Measurements from ENCODE around the gene TEAD1.

The TEAD1 gene

GRCh38 chr11:12859872-12860657 is 185.8 kb downstream of the TEAD1 start:
- in situ Hi-C loops (cut with HindIII; ENCODE audit: low sequenced_read_pairs): no loop called here
- TF ChIP-seq, protein P1, sequence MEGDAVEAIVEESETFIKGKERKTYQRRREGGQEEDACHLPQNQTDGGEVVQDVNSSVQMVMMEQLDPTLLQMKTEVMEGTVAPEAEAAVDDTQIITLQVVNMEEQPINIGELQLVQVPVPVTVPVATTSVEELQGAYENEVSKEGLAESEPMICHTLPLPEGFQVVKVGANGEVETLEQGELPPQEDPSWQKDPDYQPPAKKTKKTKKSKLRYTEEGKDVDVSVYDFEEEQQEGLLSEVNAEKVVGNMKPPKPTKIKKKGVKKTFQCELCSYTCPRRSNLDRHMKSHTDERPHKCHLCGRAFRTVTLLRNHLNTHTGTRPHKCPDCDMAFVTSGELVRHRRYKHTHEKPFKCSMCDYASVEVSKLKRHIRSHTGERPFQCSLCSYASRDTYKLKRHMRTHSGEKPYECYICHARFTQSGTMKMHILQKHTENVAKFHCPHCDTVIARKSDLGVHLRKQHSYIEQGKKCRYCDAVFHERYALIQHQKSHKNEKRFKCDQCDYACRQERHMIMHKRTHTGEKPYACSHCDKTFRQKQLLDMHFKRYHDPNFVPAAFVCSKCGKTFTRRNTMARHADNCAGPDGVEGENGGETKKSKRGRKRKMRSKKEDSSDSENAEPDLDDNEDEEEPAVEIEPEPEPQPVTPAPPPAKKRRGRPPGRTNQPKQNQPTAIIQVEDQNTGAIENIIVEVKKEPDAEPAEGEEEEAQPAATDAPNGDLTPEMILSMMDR (IDR thresholded peaks at IDR 0.05; ENCODE audit: low read depth, low read length): no peak
- no peak for DNase-seq (ENCODE audit: low read depth, low spot score)
- no peak overlapping the region for H3K4me3 ChIP-seq (ENCODE audit: low read depth, low read length)

DNA sequence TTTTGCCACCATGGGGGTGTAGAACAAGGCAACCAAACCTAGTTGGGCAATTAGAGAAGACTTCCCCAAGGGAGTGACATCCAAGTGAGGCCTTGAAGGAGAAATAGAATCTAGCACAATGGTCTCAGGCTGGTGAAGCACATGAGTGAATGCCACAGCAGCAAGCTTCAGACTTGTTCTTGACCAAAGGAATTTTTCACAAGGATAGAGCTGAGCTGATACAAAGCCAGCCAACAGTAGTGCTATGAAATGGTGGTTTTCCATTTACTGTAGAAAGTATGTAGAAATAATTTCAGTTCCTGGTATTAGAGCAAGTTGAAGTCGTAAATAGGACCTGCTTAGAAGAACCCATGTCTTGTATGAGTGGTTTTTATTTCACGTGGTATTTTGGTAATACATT is 186.6 kb downstream of the TEAD1 start:
- DNase-seq (ENCODE audit: low read depth, low spot score): peak; percentile 54
- TF ChIP-seq, protein P1 (IDR thresholded peaks at IDR 0.05; ENCODE audit: low read depth, low read length): no peak
- H3K4me3 ChIP-seq (ENCODE audit: low read depth, low read length): no peak overlapping the region
- in situ Hi-C loops (cut with HindIII; ENCODE audit: low sequenced_read_pairs): no loop called here

DNA sequence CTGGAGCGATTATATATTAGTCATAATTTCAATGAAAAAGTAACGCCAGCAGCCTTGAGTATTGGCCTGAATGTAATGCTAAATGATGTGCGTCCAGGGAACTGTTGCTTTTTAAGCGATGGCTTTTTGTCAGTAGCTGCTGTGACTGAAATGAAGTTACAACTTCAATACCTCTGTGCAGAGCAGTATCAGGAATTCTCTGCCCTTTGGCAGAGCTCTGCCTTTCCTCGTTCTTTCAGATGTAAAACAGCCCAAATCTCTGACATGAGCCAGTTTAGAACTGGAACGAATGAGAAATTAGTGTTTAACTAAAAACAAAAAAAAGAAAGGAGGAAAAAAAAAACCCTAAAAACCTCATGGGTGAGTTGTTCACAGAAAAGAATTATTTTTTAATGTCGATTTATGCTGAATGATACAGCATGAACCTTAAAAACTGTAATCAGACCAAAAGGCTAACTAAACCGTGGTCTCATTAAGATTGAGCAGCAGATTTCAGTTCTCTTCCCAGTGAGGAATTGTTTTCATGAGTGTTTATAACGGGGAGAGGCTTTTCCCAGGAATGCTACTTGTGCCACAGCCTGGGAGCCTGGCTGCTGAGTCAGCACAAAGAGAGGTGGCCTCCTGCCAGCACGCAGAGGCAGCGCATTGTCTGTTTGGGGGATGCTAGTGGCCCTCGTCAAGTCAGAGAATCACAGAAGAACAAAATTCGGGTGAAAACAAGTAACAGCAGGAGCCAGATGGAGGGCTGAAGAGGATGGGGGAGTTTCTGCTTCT is 188.7 kb downstream of the TEAD1 start:
- DNase-seq (ENCODE audit: low read depth, low spot score): peak; percentile 89

GRCh38 chr11:12863605-12864121 is 189.4 kb downstream of the TEAD1 start:
- no peak overlapping the region for H3K4me3 ChIP-seq (ENCODE audit: low read depth, low read length)
- in situ Hi-C loops (cut with HindIII; ENCODE audit: low sequenced_read_pairs): no loop called here
- no peak for DNase-seq (ENCODE audit: low read depth, low spot score)
- TF ChIP-seq, protein P1 (IDR thresholded peaks at IDR 0.05; ENCODE audit: low read depth, low read length): no peak

More for the DNA sequence above, 188.7 kb downstream of the TEAD1 start:
- TF ChIP-seq, protein P1 (IDR thresholded peaks at IDR 0.05; ENCODE audit: low read depth, low read length): no peak
- no peak overlapping the region for H3K4me3 ChIP-seq (ENCODE audit: low read depth, low read length)
- in situ Hi-C loops (cut with HindIII; ENCODE audit: low sequenced_read_pairs): no loop called here

DNA sequence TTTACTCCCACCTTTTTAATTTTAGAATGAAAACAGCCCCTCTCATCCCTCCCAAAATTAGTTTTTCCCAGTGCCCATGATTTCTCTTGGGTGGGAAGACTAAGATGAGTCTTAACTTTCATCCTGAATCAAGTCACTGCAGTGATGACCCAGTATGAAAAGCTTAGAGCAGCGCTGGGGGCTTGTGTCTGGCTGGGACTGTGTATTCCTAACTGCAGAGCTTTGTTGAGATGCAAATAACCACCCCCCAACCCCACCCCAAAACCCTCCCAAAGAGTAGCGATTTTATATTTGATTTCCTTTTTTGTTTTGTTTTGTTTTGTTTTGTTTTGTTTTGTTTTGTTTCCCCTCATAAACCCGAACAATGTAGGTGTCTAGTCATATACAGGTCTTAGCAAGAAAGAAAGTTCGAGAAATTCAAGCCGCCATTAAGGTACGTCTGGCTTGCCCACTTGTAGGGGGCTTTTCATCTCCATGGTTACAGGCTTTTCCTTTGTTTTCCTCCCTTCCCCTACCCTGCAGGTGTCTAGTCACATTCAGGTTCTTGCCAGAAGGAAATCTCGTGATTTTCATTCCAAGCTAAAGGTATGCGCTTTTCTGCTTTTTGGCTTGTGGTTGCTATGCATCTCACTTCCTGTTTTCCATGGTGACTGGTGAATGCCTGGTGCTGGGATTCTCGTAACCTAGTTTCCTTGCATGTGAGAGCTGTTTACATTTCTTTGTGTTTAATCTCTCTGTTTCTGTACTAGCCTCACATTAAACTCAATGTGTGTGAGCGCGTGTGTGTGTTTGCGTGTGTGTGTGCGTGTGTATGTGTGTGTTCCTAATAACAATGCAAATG is 190.3 kb downstream of the TEAD1 start:
- H3K4me3 ChIP-seq (ENCODE audit: low read depth, low read length): no peak overlapping the region
- peak; percentile 89 for DNase-seq (ENCODE audit: low read depth, low spot score)
- in situ Hi-C loops (cut with HindIII; ENCODE audit: low sequenced_read_pairs): no loop called here
- TF ChIP-seq, protein P1 (IDR thresholded peaks at IDR 0.05; ENCODE audit: low read depth, low read length): no peak
